HEK293 (cell line): Measurements from ENCODE around the gene ZNF552.

ENCODE experiments used
- IKZF3 ChIP-seq: fragments of 450-650 bp; IDR thresholded peaks from 2 replicates; pipeline ENCODE4 v1.5.0; 2018; ENCODE audit warnings: missing biosample characterization, mild to moderate bottlenecking, missing genetic modification characterization, moderate library complexity
- TCF7L2 ChIP-seq: IDR thresholded peaks from 2 replicates; pipeline ENCODE4 v1.6.1; 2011; ENCODE audit warnings: low read depth, mild to moderate bottlenecking, inconsistent platforms, low read length, moderate library complexity, borderline replicate concordance
- YY1 ChIP-seq: fragments of 450-650 bp; formaldehyde crosslinking; IDR thresholded peaks from 2 replicates; pipeline ENCODE4 v1.5.1; 2018; ENCODE audit warnings: missing biosample characterization, missing genetic modification characterization
- ZFP41 ChIP-seq: fragments of 450-650 bp; formaldehyde crosslinking; IDR thresholded peaks from 2 replicates; pipeline ENCODE4 v1.5.1; 2016; ENCODE audit warnings: missing biosample characterization, missing genetic modification characterization, borderline replicate concordance
- ZNF121 ChIP-seq: fragments of 450-650 bp; formaldehyde crosslinking; IDR thresholded peaks from 2 replicates; pipeline ENCODE4 v1.5.1; 2016; ENCODE audit warnings: missing biosample characterization, missing genetic modification characterization
- ZNF394 ChIP-seq: fragments of 450-650 bp; formaldehyde crosslinking; IDR thresholded peaks from 2 replicates; pipeline ENCODE4 v1.5.1; 2016; ENCODE audit warnings: missing biosample characterization, missing genetic modification characterization, mild to moderate bottlenecking, moderate library complexity, borderline replicate concordance
- ZNF529 ChIP-seq: fragments of 450-650 bp; formaldehyde crosslinking; IDR thresholded peaks from 2 replicates; pipeline ENCODE4 v1.5.1; 2017; ENCODE audit warnings: missing genetic modification characterization, missing biosample characterization; ENCODE audit not compliant: insufficient replicate concordance
- TF ChIP-seq, protein P1 (sequence below): fragments of 450-650 bp; formaldehyde crosslinking; IDR thresholded peaks from 2 replicates; pipeline ENCODE4 v1.5.1; 2016; ENCODE audit warnings: missing biosample characterization, missing genetic modification characterization, low read depth
- TF ChIP-seq, protein P2 (sequence below): fragments of 450-650 bp; formaldehyde crosslinking; IDR thresholded peaks from 2 replicates; pipeline ENCODE4 v1.5.1; 2016; ENCODE audit warnings: missing biosample characterization, missing genetic modification characterization
- TF ChIP-seq, protein P3 (sequence below): fragments of 450-650 bp; formaldehyde crosslinking; IDR thresholded peaks from 2 replicates; pipeline ENCODE4 v1.5.1; 2016; ENCODE audit warnings: missing biosample characterization, missing genetic modification characterization, borderline replicate concordance
- TF ChIP-seq, protein P4 (sequence below): fragments of 450-650 bp; formaldehyde crosslinking; IDR thresholded peaks from 2 replicates; pipeline ENCODE4 v1.5.0; 2017; ENCODE audit warnings: missing biosample characterization, missing genetic modification characterization, borderline replicate concordance
- TF ChIP-seq, protein P5 (sequence below): fragments of 450-650 bp; formaldehyde crosslinking; IDR thresholded peaks from 2 replicates; pipeline ENCODE4 v1.5.1; 2016; ENCODE audit warnings: missing biosample characterization, missing genetic modification characterization

DNA sequence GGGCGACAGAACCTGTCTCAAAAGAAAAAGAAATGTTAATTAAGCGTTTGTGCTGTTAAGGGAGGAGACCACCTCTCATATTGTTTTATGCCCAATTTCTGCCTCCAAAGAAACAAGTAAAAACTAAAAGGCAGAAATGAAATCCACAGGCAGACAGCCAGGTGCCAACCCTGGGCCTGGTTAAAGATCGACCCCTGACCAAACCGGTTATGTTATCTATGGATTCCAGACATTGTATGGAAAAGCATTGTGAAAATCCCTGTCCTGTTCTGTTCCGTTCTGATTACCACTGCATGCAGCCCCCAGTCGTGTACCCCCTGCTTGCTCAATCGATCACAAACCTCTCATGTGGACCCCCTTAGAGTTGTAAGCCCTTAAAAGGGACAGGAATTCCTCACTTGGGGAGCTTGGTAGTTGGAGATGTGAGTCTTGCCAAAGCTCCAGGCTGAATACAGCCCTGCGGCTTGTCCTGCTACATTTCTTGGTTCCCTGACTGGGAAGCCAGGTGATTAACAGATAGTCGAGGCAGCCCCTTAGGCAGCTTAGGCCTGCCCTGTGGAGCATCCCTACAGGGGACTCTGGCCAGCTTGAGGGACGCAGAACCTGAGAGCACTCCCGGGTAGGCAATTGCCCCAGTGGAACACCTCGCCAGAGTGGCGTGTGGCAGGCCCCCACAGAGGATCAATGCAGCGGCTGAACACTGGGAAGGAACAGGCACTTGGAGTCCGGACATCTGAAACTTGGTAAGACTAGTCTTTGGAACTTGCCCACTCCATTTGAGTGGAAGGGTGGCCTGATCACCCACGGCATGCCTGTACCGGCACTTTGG lies 748 bp upstream of the ZNF552 start:
- TF ChIP-seq, protein P1, sequence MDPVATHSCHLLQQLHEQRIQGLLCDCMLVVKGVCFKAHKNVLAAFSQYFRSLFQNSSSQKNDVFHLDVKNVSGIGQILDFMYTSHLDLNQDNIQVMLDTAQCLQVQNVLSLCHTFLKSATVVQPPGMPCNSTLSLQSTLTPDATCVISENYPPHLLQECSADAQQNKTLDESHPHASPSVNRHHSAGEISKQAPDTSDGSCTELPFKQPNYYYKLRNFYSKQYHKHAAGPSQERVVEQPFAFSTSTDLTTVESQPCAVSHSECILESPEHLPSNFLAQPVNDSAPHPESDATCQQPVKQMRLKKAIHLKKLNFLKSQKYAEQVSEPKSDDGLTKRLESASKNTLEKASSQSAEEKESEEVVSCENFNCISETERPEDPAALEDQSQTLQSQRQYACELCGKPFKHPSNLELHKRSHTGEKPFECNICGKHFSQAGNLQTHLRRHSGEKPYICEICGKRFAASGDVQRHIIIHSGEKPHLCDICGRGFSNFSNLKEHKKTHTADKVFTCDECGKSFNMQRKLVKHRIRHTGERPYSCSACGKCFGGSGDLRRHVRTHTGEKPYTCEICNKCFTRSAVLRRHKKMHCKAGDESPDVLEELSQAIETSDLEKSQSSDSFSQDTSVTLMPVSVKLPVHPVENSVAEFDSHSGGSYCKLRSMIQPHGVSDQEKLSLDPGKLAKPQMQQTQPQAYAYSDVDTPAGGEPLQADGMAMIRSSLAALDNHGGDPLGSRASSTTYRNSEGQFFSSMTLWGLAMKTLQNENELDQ (tag by site-specific recombination) = no peak
- TF ChIP-seq, protein P2, sequence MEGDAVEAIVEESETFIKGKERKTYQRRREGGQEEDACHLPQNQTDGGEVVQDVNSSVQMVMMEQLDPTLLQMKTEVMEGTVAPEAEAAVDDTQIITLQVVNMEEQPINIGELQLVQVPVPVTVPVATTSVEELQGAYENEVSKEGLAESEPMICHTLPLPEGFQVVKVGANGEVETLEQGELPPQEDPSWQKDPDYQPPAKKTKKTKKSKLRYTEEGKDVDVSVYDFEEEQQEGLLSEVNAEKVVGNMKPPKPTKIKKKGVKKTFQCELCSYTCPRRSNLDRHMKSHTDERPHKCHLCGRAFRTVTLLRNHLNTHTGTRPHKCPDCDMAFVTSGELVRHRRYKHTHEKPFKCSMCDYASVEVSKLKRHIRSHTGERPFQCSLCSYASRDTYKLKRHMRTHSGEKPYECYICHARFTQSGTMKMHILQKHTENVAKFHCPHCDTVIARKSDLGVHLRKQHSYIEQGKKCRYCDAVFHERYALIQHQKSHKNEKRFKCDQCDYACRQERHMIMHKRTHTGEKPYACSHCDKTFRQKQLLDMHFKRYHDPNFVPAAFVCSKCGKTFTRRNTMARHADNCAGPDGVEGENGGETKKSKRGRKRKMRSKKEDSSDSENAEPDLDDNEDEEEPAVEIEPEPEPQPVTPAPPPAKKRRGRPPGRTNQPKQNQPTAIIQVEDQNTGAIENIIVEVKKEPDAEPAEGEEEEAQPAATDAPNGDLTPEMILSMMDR = 0 out of 2 replicates have a peak, but pooled peaks have one; percentile 0
- TF ChIP-seq ZNF121 (tag by site-specific recombination) (no peak), YY1 (tag by site-specific recombination) (no peak), TCF7L2 (no peak), ZFP41 (tag by site-specific recombination) (no peak), ZNF529 (tag by site-specific recombination) (no peak), ZNF394 (tag by site-specific recombination) (no peak), IKZF3 (tag by site-specific recombination) (no peak)
- TF ChIP-seq, protein P3, sequence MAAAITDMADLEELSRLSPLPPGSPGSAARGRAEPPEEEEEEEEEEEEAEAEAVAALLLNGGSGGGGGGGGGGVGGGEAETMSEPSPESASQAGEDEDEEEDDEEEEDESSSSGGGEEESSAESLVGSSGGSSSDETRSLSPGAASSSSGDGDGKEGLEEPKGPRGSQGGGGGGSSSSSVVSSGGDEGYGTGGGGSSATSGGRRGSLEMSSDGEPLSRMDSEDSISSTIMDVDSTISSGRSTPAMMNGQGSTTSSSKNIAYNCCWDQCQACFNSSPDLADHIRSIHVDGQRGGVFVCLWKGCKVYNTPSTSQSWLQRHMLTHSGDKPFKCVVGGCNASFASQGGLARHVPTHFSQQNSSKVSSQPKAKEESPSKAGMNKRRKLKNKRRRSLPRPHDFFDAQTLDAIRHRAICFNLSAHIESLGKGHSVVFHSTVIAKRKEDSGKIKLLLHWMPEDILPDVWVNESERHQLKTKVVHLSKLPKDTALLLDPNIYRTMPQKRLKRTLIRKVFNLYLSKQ (tag by site-specific recombination) = no peak
- TF ChIP-seq, protein P4, sequence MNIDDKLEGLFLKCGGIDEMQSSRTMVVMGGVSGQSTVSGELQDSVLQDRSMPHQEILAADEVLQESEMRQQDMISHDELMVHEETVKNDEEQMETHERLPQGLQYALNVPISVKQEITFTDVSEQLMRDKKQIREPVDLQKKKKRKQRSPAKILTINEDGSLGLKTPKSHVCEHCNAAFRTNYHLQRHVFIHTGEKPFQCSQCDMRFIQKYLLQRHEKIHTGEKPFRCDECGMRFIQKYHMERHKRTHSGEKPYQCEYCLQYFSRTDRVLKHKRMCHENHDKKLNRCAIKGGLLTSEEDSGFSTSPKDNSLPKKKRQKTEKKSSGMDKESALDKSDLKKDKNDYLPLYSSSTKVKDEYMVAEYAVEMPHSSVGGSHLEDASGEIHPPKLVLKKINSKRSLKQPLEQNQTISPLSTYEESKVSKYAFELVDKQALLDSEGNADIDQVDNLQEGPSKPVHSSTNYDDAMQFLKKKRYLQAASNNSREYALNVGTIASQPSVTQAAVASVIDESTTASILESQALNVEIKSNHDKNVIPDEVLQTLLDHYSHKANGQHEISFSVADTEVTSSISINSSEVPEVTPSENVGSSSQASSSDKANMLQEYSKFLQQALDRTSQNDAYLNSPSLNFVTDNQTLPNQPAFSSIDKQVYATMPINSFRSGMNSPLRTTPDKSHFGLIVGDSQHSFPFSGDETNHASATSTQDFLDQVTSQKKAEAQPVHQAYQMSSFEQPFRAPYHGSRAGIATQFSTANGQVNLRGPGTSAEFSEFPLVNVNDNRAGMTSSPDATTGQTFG (tag by site-specific recombination) = no peak
- TF ChIP-seq, protein P5, sequence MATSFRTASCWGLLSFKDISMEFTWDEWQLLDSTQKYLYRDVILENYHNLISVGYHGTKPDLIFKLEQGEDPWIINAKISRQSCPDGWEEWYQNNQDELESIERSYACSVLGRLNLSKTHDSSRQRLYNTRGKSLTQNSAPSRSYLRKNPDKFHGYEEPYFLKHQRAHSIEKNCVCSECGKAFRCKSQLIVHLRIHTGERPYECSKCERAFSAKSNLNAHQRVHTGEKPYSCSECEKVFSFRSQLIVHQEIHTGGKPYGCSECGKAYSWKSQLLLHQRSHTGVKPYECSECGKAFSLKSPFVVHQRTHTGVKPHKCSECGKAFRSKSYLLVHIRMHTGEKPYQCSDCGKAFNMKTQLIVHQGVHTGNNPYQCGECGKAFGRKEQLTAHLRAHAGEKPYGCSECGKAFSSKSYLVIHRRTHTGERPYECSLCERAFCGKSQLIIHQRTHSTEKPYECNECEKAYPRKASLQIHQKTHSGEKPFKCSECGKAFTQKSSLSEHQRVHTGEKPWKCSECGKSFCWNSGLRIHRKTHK (tag by site-specific recombination) = no peak
